ACC112 (cell line): ENCODE results near the gene FUT2.

Experiments
- H2AFZ ChIP-seq: fragments of 200-600 bp; sonication (generic); one replicate; pipeline ENCODE4 v1.6.0; 2017; ENCODE audit warnings: antibody characterized with exemption, low read length; ENCODE audit not compliant: unreplicated experiment
- H3K27ac ChIP-seq: fragments of 200-600 bp; sonication (generic); 2 replicates; pipeline ENCODE4 v1.5.1; 2014; ENCODE audit warnings: low read depth, mild to moderate bottlenecking, antibody characterized with exemption, low read length, moderate library complexity
- H3K27me3 ChIP-seq: fragments of 200-600 bp; sonication (generic); 2 replicates; pipeline ENCODE4 v1.6.1; 2014; ENCODE audit warnings: mild to moderate bottlenecking, antibody characterized with exemption, low read length, moderate library complexity, mixed read lengths; ENCODE audit not compliant: insufficient read depth
- H3K36me3 ChIP-seq: fragments of 200-600 bp; sonication (generic); 2 replicates; pipeline ENCODE4 v1.6.1; 2016; ENCODE audit warnings: mild to moderate bottlenecking, antibody characterized with exemption, low read length, moderate library complexity, mixed read lengths; ENCODE audit not compliant: insufficient read depth
- H3K4me1 ChIP-seq: fragments of 200-600 bp; sonication (generic); one replicate; pipeline ENCODE4 v1.6.1; 2016; ENCODE audit warnings: low read length, mixed read lengths; ENCODE audit not compliant: insufficient read depth, unreplicated experiment, control insufficient read depth
- H3K4me3 ChIP-seq: fragments of 200-600 bp; sonication (generic); 2 replicates; pipeline ENCODE4 v1.5.1; 2014; ENCODE audit warnings: mild to moderate bottlenecking, low read depth, low read length
- H3K79me2 ChIP-seq: fragments of 200-600 bp; sonication (generic); one replicate; pipeline ENCODE4 v1.6.0; 2016; ENCODE audit warnings: low read length; ENCODE audit not compliant: control insufficient read depth, unreplicated experiment, insufficient read depth

The FUT2 gene

GRCh38 chr19:48659768-48660167 lies 36.0 kb upstream of the FUT2 start:
- Histone ChIP-seq H3K27me3 (no peaks in the 10 kb centered on the region), H3K4me3 (no peak overlapping the region)

GRCh38 chr19:48660852-48661710 lies 34.7 kb upstream of the FUT2 start:
- Histone ChIP-seq H3K4me3 (no peak overlapping the region), H3K27ac (peak overlapping the region; percentile 70), H3K4me1 (no peaks in the 10 kb centered on the region), H3K79me2 (no peaks in the 10 kb centered on the region), H3K36me3 (no peaks in the 10 kb centered on the region), H3K27me3 (no peaks in the 10 kb centered on the region), H2AFZ (no peak overlapping the region)

More at GRCh38 chr19:48659768-48660167, 36.0 kb upstream of the FUT2 start:
- Histone ChIP-seq H3K79me2 (no peaks in the 10 kb centered on the region), H3K27ac (no peak overlapping the region), H3K4me1 (no peaks in the 10 kb centered on the region), H2AFZ (no peak overlapping the region), H3K36me3 (no peaks in the 10 kb centered on the region)

GRCh38 chr19:48661711-48662090 lies 34.1 kb upstream of the FUT2 start:
- no peaks in the 10 kb centered on the region for H3K79me2 ChIP-seq
- H3K27ac ChIP-seq: no peak overlapping the region
- H3K4me3 ChIP-seq: no peak overlapping the region
- no peak overlapping the region for H2AFZ ChIP-seq
- no peaks in the 10 kb centered on the region for H3K36me3 ChIP-seq
- no peaks in the 10 kb centered on the region for H3K4me1 ChIP-seq
- H3K27me3 ChIP-seq: no peaks in the 10 kb centered on the region

GRCh38 chr19:48663667-48664066 lies 32.1 kb upstream of the FUT2 start:
- Histone ChIP-seq H3K4me3 (no peak overlapping the region), H3K27ac (no peak overlapping the region), H3K79me2 (no peaks in the 10 kb centered on the region), H3K27me3 (no peaks in the 10 kb centered on the region), H3K36me3 (no peaks in the 10 kb centered on the region), H3K4me1 (no peaks in the 10 kb centered on the region), H2AFZ (no peak overlapping the region)

GRCh38 chr19:48664476-48664875 lies 31.3 kb upstream of the FUT2 start:
- no peaks in the 10 kb centered on the region for H3K27me3 ChIP-seq
- H3K79me2 ChIP-seq: no peaks in the 10 kb centered on the region
- H3K4me1 ChIP-seq: no peaks in the 10 kb centered on the region
- no peak overlapping the region for H3K4me3 ChIP-seq
- no peak overlapping the region for H3K27ac ChIP-seq
- H2AFZ ChIP-seq: no peak overlapping the region
- no peaks in the 10 kb centered on the region for H3K36me3 ChIP-seq

GRCh38 chr19:48665786-48666185 lies 30.0 kb upstream of the FUT2 start:
- H3K27me3 ChIP-seq: no peaks in the 10 kb centered on the region
- H3K4me3 ChIP-seq: no peak overlapping the region

GRCh38 chr19:48668332-48668731 lies 27.4 kb upstream of the FUT2 start:
- Histone ChIP-seq H2AFZ (no peak overlapping the region), H3K79me2 (no peaks in the 10 kb centered on the region), H3K36me3 (no peaks in the 10 kb centered on the region), H3K4me3 (no peak overlapping the region), H3K27ac (no peak overlapping the region), H3K4me1 (no peaks in the 10 kb centered on the region), H3K27me3 (no peaks in the 10 kb centered on the region)

More at GRCh38 chr19:48665786-48666185, 30.0 kb upstream of the FUT2 start:
- no peaks in the 10 kb centered on the region for H3K79me2 ChIP-seq
- H3K4me1 ChIP-seq: no peaks in the 10 kb centered on the region
- H3K27ac ChIP-seq: no peak overlapping the region
- no peaks in the 10 kb centered on the region for H3K36me3 ChIP-seq
- H2AFZ ChIP-seq: no peak overlapping the region

GRCh38 chr19:48668761-48669160 lies 27.0 kb upstream of the FUT2 start:
- H3K27me3 ChIP-seq: no peaks in the 10 kb centered on the region
- no peak overlapping the region for H2AFZ ChIP-seq
- H3K4me1 ChIP-seq: no peaks in the 10 kb centered on the region
- H3K27ac ChIP-seq: no peak overlapping the region
- no peak overlapping the region for H3K4me3 ChIP-seq
- no peaks in the 10 kb centered on the region for H3K79me2 ChIP-seq
- no peaks in the 10 kb centered on the region for H3K36me3 ChIP-seq

- Histone ChIP-seq H3K79me2 (no peaks in the 10 kb centered on the region), H3K27me3 (no peaks in the 10 kb centered on the region), H3K27ac (no peak overlapping the region), H3K4me1 (peaks cover 2% of the 10 kb centered on the region), H3K4me3 (no peak overlapping the region), H3K36me3 (no peaks in the 10 kb centered on the region), H2AFZ (no peak overlapping the region)
Measured at GRCh38 chr19:48669903-48670668, 25.7 kb upstream of the FUT2 start.

GRCh38 chr19:48670699-48671445 lies 24.9 kb upstream of the FUT2 start:
- H3K79me2 ChIP-seq: no peaks in the 10 kb centered on the region
- H3K27ac ChIP-seq: no peak overlapping the region

More at GRCh38 chr19:48670699-48671445, 24.9 kb upstream of the FUT2 start:
- no peaks in the 10 kb centered on the region for H3K36me3 ChIP-seq
- no peak overlapping the region for H3K4me3 ChIP-seq
- peaks cover 4% of the 10 kb centered on the region for H3K4me1 ChIP-seq
- H2AFZ ChIP-seq: no peak overlapping the region
- H3K27me3 ChIP-seq: no peaks in the 10 kb centered on the region
